AML-193 (cell line): ENCODE data around the gene MICB.

Experiments
- DNase-seq, 2 experiments: peaks; one replicate each; lab custom pipeline; 2025; lab: John Stamatoyannopoulos, UW

MICB gene

GRCh38 chr6:31541059-31541657 lies 43.2 kb downstream of the MICB start:
- peak; percentile 60 to 76 for DNase-seq

- DNase-seq: peak; percentile 97 to 99
Observed at GRCh38 chr6:31541658-31542521, 43.9 kb downstream of the MICB start, which contains the start of gene DDX39B. Gene DDX39B, minus strand, starts transcription at chr6:31542003. Its CDS starts 1,471 bp downstream, at chr6:31540532.

DNA sequence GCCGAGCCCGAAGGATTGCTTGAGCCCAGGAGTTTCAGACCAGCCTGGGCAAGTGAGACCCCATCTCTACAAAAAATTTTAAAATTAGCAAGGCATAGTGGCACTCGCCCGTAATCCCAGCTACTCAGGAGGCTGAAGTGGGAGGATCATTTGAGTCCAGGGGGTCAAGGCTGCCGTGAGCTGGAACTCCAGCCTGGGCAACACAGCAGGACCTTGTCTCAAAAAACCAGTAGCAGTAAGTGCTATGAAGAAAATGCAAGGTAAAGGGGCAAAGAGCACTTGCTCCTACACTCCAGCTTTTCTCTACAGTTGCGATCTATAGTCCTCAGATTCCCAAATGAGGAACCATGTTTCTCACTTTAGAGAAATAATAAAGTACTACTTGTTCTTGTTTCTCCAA lies 45.7 kb downstream of the MICB start:
- no peak for DNase-seq

- no peak for DNase-seq
Observed at GRCh38 chr6:31544676-31545075, 46.7 kb downstream of the MICB start.

DNA sequence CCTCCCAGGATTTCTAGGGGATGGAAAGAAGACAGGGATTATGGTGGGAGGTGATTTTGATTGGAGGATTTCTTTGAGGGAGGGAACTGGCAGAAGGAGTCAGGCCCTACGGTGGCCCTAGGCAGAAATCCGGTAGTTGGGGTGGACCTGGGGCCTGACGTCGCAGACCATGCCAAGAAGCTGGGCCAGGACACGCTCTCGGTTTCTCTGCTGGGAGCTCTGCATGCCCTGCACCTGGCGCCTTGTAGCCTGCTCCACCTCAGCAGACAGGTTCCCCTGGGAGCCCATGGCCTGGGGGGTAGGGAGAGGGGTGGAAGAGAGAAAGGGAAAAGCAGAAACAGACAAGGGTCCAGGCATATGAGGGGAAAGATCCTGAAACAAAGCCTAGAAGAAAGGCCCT lies 47.3 kb downstream of the MICB start:
- no peak for DNase-seq

- DNase-seq: peak; percentile 93
Observed at GRCh38 chr6:31546339-31546957, 48.5 kb downstream of the MICB start, which contains the start of gene ATP6V1G2. Gene ATP6V1G2, minus strand, starts transcription at chr6:31546608. Its CDS starts 49 bp downstream, at chr6:31546559.

DNA sequence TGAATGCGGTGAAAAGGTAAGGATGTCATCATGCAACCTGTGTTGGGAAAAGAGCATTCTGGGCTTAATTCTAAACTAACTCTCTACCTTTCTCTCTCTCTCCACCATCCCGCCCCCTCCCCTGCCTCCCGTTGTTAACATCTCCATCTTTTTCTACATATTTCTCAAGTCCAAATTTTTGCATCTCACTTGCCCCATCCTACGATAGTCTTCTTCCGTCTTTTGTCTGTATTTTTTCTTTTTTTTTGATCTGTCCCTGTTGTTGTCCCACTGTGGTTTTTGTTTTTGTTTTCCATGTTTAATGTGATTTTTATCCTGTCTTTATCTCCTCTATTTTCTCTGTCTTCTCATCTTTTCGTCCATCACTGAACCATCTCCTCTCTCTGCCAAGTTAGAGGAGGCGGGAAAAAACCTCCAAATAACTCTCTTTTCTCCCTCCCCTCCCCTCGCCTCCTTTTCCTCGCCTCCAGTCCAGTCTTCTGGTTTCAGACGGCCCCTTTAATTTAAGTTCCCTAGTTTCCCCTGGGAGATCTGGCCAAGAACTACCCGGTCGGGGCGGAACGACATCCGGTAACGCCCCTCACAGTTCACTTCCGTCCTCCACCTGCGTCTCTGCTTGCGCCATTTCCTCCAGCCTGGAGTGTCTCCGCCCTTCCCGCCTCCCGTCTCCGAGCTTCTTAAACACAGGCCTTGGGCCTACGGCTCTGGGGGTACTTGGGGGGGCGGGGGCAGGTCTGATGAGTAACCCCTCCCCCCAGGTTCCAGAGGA lies 49.2 kb downstream of the MICB start, which contains the start of gene NFKBIL1:
TSS of gene NFKBIL1 (plus strand) at position 651 of the 769 bp plus-strand sequence. CDS start at position 738, 87 bp downstream.
- DNase-seq: peak; percentile 97 to 99

DNA sequence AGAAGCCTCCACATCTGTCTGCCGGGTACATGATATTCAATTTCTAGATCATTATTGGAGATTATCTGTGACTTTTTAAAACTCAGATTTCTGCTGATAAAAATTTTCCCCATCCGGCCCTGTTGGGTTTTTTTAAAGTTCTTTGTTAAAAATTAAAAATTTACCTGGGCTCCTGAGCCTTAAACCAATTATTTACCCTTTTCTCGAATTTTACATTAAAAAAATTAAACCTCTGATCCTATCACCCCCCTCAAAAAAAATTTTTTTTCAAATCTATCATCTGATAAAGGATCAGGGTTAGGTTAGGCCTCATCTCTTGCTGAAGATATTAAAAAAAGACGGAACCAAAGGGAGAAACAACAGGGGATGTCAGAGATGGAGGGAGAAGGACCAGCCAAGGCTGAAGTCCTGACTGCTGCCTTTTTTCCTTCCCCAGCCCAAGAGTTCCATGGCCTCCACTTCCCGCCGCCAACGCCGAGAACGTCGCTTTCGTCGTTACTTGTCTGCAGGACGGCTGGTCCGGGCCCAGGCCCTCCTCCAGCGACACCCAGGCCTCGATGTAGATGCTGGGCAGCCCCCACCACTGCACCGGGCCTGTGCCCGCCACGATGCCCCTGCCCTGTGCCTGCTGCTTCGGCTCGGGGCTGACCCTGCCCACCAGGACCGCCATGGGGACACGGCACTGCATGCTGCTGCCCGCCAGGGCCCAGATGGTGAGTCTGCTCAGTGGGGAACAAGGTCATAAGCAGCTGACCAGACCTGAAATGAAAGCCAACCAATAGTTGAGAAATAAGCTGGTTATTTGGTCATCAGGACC lies 50.0 kb downstream of the MICB start:
- DNase-seq: no peak

- DNase-seq: no peak
Observed at GRCh38 chr6:31548544-31548873, 50.6 kb downstream of the MICB start.

- DNase-seq: peak; percentile 91 to 93
Observed at GRCh38 chr6:31551371-31551770, 53.4 kb downstream of the MICB start.

- no peak for DNase-seq
Observed at GRCh38 chr6:31556307-31556706, 58.4 kb downstream of the MICB start.

GRCh38 chr6:31557443-31558317 lies 59.7 kb downstream of the MICB start:
- no peak for DNase-seq

DNA sequence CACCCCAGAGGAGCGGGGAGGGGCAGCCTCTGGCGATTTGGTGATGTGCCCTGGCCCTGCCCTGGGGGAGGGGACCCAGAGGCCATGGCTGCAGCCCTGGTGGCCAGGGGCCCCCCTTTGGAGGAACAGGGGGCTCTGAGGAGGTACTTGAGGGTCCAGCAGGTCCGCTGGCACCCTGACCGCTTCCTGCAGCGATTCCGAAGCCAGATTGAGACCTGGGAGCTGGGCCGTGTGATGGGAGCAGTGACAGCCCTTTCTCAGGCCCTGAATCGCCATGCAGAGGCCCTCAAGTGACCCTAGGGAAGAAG lies 60.3 kb downstream of the MICB start:
- DNase-seq: no peak

- DNase-seq: peak; percentile 99 to 100
Observed at GRCh38 chr6:31558631-31559500, 60.9 kb downstream of the MICB start.

GRCh38 chr6:31559606-31559957 lies 61.6 kb downstream of the MICB start:
- no peak for DNase-seq

- DNase-seq: peak; percentile 99 to 100
Observed at GRCh38 chr6:31559958-31560696, 62.2 kb downstream of the MICB start.

DNA sequence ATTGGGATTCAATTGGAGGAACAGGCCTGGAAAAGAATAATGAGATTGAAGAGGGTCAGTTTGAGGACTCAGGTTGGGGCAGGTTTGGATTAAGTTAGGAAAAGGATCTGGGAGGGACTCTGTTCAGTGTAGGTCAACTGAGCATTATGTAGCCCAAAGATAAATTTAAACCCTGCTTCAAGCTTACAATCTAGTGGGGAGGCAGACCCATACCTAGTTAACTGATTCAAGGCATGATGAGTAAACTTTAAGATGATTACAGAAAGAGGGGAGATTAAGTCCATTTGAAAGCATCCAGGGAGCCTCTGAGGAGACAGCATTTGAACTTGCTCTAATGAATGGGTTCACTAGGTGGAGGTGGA lies 62.7 kb downstream of the MICB start:
- DNase-seq: no peak
